Keratinocyte (primary cell): ENCODE data around the gene ATAD3A. TPM values are rescaled to one million over a fixed set of nuclear protein-coding genes. Genes with fewer than 3 reads are reported as not detected.
"Not testable (repeated sequence)": the region's sequence is repeated elsewhere in the genome, so short reads cannot be mapped to it uniquely, and the experiment has no call there.

Experiments used
- DNase-seq: peaks from one replicate; pipeline ENCODE4 v3.0.0-alpha.2; 2011; ENCODE audit warnings: low read depth, missing footprints, low spot score
- FAIRE-seq: peaks from 2 replicates; lab custom pipeline; 2011; peaks lifted over from hg19 to GRCh38; lab: Jason Lieb, UNC
- H2AFZ ChIP-seq: 2 replicates; pipeline ENCODE4 v1.6.0; 2012; ENCODE audit warnings: low read length, control low read depth, inconsistent platforms; ENCODE audit not compliant: control insufficient read depth
- H3K27ac ChIP-seq: 2 replicates; pipeline ENCODE4 v1.5.1; 2011; ENCODE audit warnings: low read length; ENCODE audit not compliant: control insufficient read depth, insufficient read depth
- H3K27me3 ChIP-seq: 3 replicates; pipeline ENCODE4 v1.6.0; 2011; ENCODE audit warnings: low read length; ENCODE audit not compliant: control insufficient read depth, insufficient read depth; ENCODE audit errors: extremely low read depth
- H3K36me3 ChIP-seq, 2 experiments: 2 replicates in 1 of 2; 3 replicates in 1 of 2; pipeline ENCODE4 v1.5.1; 2011; ENCODE audit warnings: low read length in 2 of 2, mild to moderate bottlenecking in 1 of 2; ENCODE audit not compliant: control insufficient read depth in 2 of 2, insufficient read depth in 2 of 2; ENCODE audit errors: extremely low read depth in 1 of 2
- H3K4me1 ChIP-seq: 3 replicates; pipeline ENCODE4 v1.5.1; 2011; ENCODE audit warnings: low read length; ENCODE audit not compliant: control insufficient read depth, insufficient read depth; ENCODE audit errors: extremely low read depth
- H3K4me2 ChIP-seq: 3 replicates; pipeline ENCODE4 v1.6.0; 2011; ENCODE audit warnings: low read depth, low read length; ENCODE audit not compliant: control insufficient read depth, insufficient read depth; ENCODE audit errors: extremely low read depth
- H3K4me3 ChIP-seq, 3 experiments: fragments of 200-600 bp in 1 of 3; sonication (generic) in 1 of 3; 2 replicates in 2 of 3; 3 replicates in 1 of 3; pipeline ENCODE4 v1.5.1; 2011 to 2016; ENCODE audit warnings: low read length in 3 of 3, mild to moderate bottlenecking in 3 of 3, control low read depth in 2 of 3, inconsistent platforms in 1 of 3, low read depth in 1 of 3, mixed read lengths in 1 of 3, mixed run types in 1 of 3, moderate library complexity in 1 of 3; ENCODE audit not compliant: control insufficient read depth in 2 of 3, insufficient read depth in 2 of 3; ENCODE audit errors: extremely low read depth in 1 of 3
- H3K79me2 ChIP-seq: 2 replicates; pipeline ENCODE4 v1.6.0; 2012; ENCODE audit warnings: low read length; ENCODE audit not compliant: control insufficient read depth, insufficient read depth
- H3K9ac ChIP-seq: 3 replicates; pipeline ENCODE4 v1.6.0; 2011; ENCODE audit warnings: low read length; ENCODE audit not compliant: control insufficient read depth, insufficient read depth; ENCODE audit errors: extremely low read depth
- H3K9me1 ChIP-seq: 3 replicates; pipeline ENCODE4 v1.6.0; 2011; ENCODE audit warnings: low read length; ENCODE audit not compliant: control insufficient read depth, insufficient read depth; ENCODE audit errors: extremely low read depth
- H3K9me3 ChIP-seq: 2 replicates; pipeline ENCODE4 v1.5.1; 2012; ENCODE audit warnings: low read depth, low read length; ENCODE audit not compliant: control insufficient read depth
- H4K20me1 ChIP-seq: 3 replicates; pipeline ENCODE4 v1.6.0; 2011; ENCODE audit warnings: low read length; ENCODE audit not compliant: control insufficient read depth, insufficient read depth; ENCODE audit errors: extremely low read depth
- EZH2 ChIP-seq: IDR thresholded peaks from one replicate; pipeline ENCODE4 v1.6.1; 2012; ENCODE audit warnings: inconsistent platforms, mild to moderate bottlenecking, low read length, moderate library complexity
- dilution Hi-C: fragments of 300-500 bp; cut with MboI; formaldehyde crosslinking; loops from one replicate; pipeline ENCODE4 v1.7.0; 2020; ENCODE audit warnings: low sequenced_read_pairs; ENCODE audit not compliant: extremely low pct_ligation_motif_present
- polyA plus RNA-seq, 5 experiments: library from polyadenylated mRNA; depleted of rRNA in 3 of 5; stranded (reverse) in 3 of 5; stranded (forward) in 1 of 5; unstranded in 1 of 5; fragments of >200 nt; gene quantifications; 1 replicate in 1 of 5; 2 replicates in 3 of 5; 3 replicates in 1 of 5; pipeline versions ENCODE4 v1.2.1 to v1.2.3, GENCODE V29; 2011 to 2012; ENCODE audit warnings: missing spikeins in 2 of 5, low read depth in 1 of 5, low replicate concordance in 1 of 5
- TF ChIP-seq, protein P1 (sequence below), 3 experiments: IDR thresholded peaks in 1 of 3; conservative IDR thresholded peaks in 1 of 3; optimal IDR thresholded peaks in 1 of 3; 2 replicates in 2 of 3; 3 replicates in 1 of 3; pipeline versions ENCODE3 to v1.5.1; 2011; ENCODE audit warnings: low read length in 3 of 3, mild to moderate bottlenecking in 3 of 3, moderate library complexity in 2 of 3, control low read depth in 1 of 3, inconsistent platforms in 1 of 3; ENCODE audit not compliant: insufficient read depth in 2 of 3; ENCODE audit errors: extremely low read depth in 1 of 3

Gene ATAD3A
- polyA plus RNA-seq, 1 donor (not counting 4 experiments of a cell fraction or from before 2014, with no cell fraction given) = 19.9 TPM

- H3K27me3 ChIP-seq = no peaks in the 10 kb centered on the region
- no peak overlapping the region for H3K27ac ChIP-seq
- H3K36me3 ChIP-seq = peaks cover 0 to 5% of the 10 kb centered on the region in 2 experiments
- peaks cover 17% of the 10 kb centered on the region for H4K20me1 ChIP-seq
- dilution Hi-C loops = no loop called here
- H2AFZ ChIP-seq = no peak overlapping the region
- H3K4me3 ChIP-seq = no peak overlapping the region
- no peak for TF ChIP-seq EZH2
- TF ChIP-seq, protein P1, sequence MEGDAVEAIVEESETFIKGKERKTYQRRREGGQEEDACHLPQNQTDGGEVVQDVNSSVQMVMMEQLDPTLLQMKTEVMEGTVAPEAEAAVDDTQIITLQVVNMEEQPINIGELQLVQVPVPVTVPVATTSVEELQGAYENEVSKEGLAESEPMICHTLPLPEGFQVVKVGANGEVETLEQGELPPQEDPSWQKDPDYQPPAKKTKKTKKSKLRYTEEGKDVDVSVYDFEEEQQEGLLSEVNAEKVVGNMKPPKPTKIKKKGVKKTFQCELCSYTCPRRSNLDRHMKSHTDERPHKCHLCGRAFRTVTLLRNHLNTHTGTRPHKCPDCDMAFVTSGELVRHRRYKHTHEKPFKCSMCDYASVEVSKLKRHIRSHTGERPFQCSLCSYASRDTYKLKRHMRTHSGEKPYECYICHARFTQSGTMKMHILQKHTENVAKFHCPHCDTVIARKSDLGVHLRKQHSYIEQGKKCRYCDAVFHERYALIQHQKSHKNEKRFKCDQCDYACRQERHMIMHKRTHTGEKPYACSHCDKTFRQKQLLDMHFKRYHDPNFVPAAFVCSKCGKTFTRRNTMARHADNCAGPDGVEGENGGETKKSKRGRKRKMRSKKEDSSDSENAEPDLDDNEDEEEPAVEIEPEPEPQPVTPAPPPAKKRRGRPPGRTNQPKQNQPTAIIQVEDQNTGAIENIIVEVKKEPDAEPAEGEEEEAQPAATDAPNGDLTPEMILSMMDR (optimal IDR thresholded peaks at IDR 0.05 in 1 of 3, IDR thresholded peaks at IDR 0.05 in 1 of 3, conservative IDR thresholded peaks at IDR 0.05 in 1 of 3; ENCODE audit: extremely low read depth in 1 of 3, insufficient read depth in 2 of 3, low read length in 3 of 3) = no peak
- no peak for DNase-seq
- no peak overlapping the region for H3K4me2 ChIP-seq
- peak; percentile 80 for FAIRE-seq
- no peak overlapping the region for H3K9ac ChIP-seq
- H3K79me2 ChIP-seq = peaks cover 55% of the 10 kb centered on the region
- no peaks in the 10 kb centered on the region for H3K9me3 ChIP-seq
- H3K4me1 ChIP-seq = peaks cover 9% of the 10 kb centered on the region
- H3K9me1 ChIP-seq = peaks cover 2% of the 10 kb centered on the region
Measured at GRCh38 chr1:1554926-1555915, 43.3 kb downstream of the ATAD3A start.

- peaks cover 49% of the 10 kb centered on the region for H3K79me2 ChIP-seq
- DNase-seq (no peak), FAIRE-seq (no peak)
- no peak overlapping the region for H3K4me2 ChIP-seq
- peaks cover 9% of the 10 kb centered on the region for H4K20me1 ChIP-seq
- H3K36me3 ChIP-seq = peaks cover under 1 to 6% of the 10 kb centered on the region in 2 experiments
- H3K4me1 ChIP-seq = peaks cover 9% of the 10 kb centered on the region
- dilution Hi-C loops = no loop called here
- no peak overlapping the region for H3K27ac ChIP-seq
- peaks cover 2% of the 10 kb centered on the region for H3K9me1 ChIP-seq
- no peaks in the 10 kb centered on the region for H3K9me3 ChIP-seq
- no peak overlapping the region for H2AFZ ChIP-seq
- H3K27me3 ChIP-seq = no peaks in the 10 kb centered on the region
- no peak for TF ChIP-seq EZH2
- TF ChIP-seq, protein P1 (optimal IDR thresholded peaks at IDR 0.05 in 1 of 3, IDR thresholded peaks at IDR 0.05 in 1 of 3, conservative IDR thresholded peaks at IDR 0.05 in 1 of 3; ENCODE audit: extremely low read depth in 1 of 3, insufficient read depth in 2 of 3, low read length in 3 of 3) = no peak
- no peak overlapping the region for H3K9ac ChIP-seq
- H3K4me3 ChIP-seq = no peak overlapping the region
Measured at GRCh38 chr1:1556505-1556904, 44.5 kb downstream of the ATAD3A start.

DNA sequence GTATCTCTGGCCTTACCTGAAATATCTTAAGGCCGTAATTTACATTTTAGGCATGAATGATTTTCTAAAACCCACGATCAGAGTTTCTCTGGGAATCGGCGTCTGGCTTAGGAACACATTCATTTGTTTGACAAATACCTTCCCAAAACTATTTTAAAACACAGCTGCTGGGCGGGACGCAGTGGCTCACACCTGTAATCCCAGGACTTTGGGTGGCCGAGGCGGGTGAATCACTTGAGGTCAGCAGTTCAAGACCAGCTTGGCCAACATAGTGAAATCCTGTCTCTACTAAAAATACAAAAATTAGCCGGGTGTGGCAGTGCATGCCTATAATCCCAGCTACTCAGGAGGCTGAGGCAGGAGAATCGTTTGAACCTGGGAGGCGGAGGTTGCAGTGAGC is 45.0 kb downstream of the ATAD3A start:
- H3K36me3 ChIP-seq, DNase-seq, dilution Hi-C loops, H3K27ac ChIP-seq, H3K9ac ChIP-seq, H3K4me3 ChIP-seq, H4K20me1 ChIP-seq, H3K9me1 ChIP-seq, H3K9me3 ChIP-seq, H3K4me2 ChIP-seq, H2AFZ ChIP-seq, H3K4me1 ChIP-seq, FAIRE-seq, H3K27me3 ChIP-seq: not testable (repeated sequence)
- peaks cover 49% of the 10 kb centered on the region for H3K79me2 ChIP-seq
